GM12864 (cell line): Measurements from ENCODE around the gene NBPF1.
"Not testable (repeated sequence)": the region's sequence is repeated elsewhere in the genome, so short reads cannot be mapped to it uniquely, and the experiment has no call there.

Experiments
- DNase-seq: peaks from one replicate; pipeline ENCODE4 v3.0.0-alpha.2; 2011; ENCODE audit warnings: low read depth
- H3K4me3 ChIP-seq: 2 replicates; pipeline ENCODE4 v1.5.1; 2011; ENCODE audit warnings: mild to moderate bottlenecking, low read depth, low read length, control low read depth
- CTCF ChIP-seq: IDR thresholded peaks from 2 replicates; pipeline ENCODE4 v1.5.1; 2011; ENCODE audit warnings: low read depth, mild to moderate bottlenecking, moderate library complexity, low read length, control low read depth, inconsistent platforms; ENCODE audit errors: missing control alignments

NBPF1 gene

GRCh38 chr1:16605532-16606505, 7.5 kb downstream of the NBPF1 start:
- no peak for TF ChIP-seq CTCF
- H3K4me3 ChIP-seq = no peak overlapping the region
- no peak for DNase-seq

GRCh38 chr1:16605213-16605525, 8.2 kb downstream of the NBPF1 start:
- no peak for DNase-seq
- no peak for TF ChIP-seq CTCF
- no peak overlapping the region for H3K4me3 ChIP-seq

GRCh38 chr1:16604514-16605212, 8.7 kb downstream of the NBPF1 start:
- DNase-seq, H3K4me3 ChIP-seq: not testable (repeated sequence)

GRCh38 chr1:16603623-16604022, 9.7 kb downstream of the NBPF1 start:
- not testable (repeated sequence) for H3K4me3 ChIP-seq, DNase-seq

GRCh38 chr1:16602336-16603011, 10.9 kb downstream of the NBPF1 start:
- H3K4me3 ChIP-seq, DNase-seq: not testable (repeated sequence)

- not testable (repeated sequence) for H3K4me3 ChIP-seq, DNase-seq
These were observed 12.2 kb downstream of the NBPF1 start for GRCh38 chr1:16600855-16601786.

- H3K4me3 ChIP-seq, DNase-seq: not testable (repeated sequence)
These were observed 14.0 kb downstream of the NBPF1 start for GRCh38 chr1:16599326-16599725.

GRCh38 chr1:16595216-16595615, 18.1 kb downstream of the NBPF1 start:
- not testable (repeated sequence) for DNase-seq, H3K4me3 ChIP-seq

- not testable (repeated sequence) for DNase-seq, H3K4me3 ChIP-seq
These were observed 21.5 kb downstream of the NBPF1 start for GRCh38 chr1:16591845-16592244.

- not testable (repeated sequence) for H3K4me3 ChIP-seq, DNase-seq
These were observed 25.3 kb downstream of the NBPF1 start for GRCh38 chr1:16588081-16588480.

GRCh38 chr1:16587639-16588038, 25.7 kb downstream of the NBPF1 start:
- not testable (repeated sequence) for H3K4me3 ChIP-seq, DNase-seq

- DNase-seq, H3K4me3 ChIP-seq: not testable (repeated sequence)
These were observed 48.0 kb downstream of the NBPF1 start for GRCh38 chr1:16565324-16565723.

GRCh38 chr1:16561035-16561434, 52.3 kb downstream of the NBPF1 start:
- not testable (repeated sequence) for H3K4me3 ChIP-seq, DNase-seq

- not testable (repeated sequence) for H3K4me3 ChIP-seq, DNase-seq
These were observed 52.9 kb downstream of the NBPF1 start for GRCh38 chr1:16560498-16560897.

GRCh38 chr1:16559688-16560087, 53.7 kb downstream of the NBPF1 start:
- H3K4me3 ChIP-seq, DNase-seq: not testable (repeated sequence)

- DNase-seq, H3K4me3 ChIP-seq: not testable (repeated sequence)
These were observed 56.3 kb downstream of the NBPF1 start for GRCh38 chr1:16557034-16557433.
